HL-60 (cell line): ENCODE results near the gene DCP2.
"Not testable (repeated sequence)": the region's sequence is repeated elsewhere in the genome, so short reads cannot be mapped to it uniquely, and the experiment has no call there.

Source experiments
- CTCF ChIP-seq: IDR thresholded peaks from one replicate; pipeline ENCODE4 v1.5.1; 2011; ENCODE audit warnings: low read length, control low read depth, inconsistent platforms; ENCODE audit not compliant: insufficient read depth
- GABPA ChIP-seq: IDR thresholded peaks from 2 replicates; pipeline ENCODE4 v1.6.1; 2012; ENCODE audit warnings: low read depth
- REST ChIP-seq: IDR thresholded peaks from 2 replicates; pipeline ENCODE4 v1.6.1; 2012; ENCODE audit warnings: low read depth; ENCODE audit not compliant: insufficient replicate concordance

- not testable (repeated sequence) for TF ChIP-seq CTCF, REST, GABPA
These were observed 13.2 kb upstream of the DCP2 start for GRCh38 chr5:112963374-112963733.
